ENCODE measurements around the gene WNT9B. TPM values are rescaled to one million over a fixed set of nuclear protein-coding genes. Genes with fewer than 3 reads are reported as not detected.
A peak's percentile ranks its signal among the peaks of the same experiment; 100 is the strongest.

The WNT9B gene
- total RNA-seq, 1 experiment from 2014 or later, result not detected

DNA sequence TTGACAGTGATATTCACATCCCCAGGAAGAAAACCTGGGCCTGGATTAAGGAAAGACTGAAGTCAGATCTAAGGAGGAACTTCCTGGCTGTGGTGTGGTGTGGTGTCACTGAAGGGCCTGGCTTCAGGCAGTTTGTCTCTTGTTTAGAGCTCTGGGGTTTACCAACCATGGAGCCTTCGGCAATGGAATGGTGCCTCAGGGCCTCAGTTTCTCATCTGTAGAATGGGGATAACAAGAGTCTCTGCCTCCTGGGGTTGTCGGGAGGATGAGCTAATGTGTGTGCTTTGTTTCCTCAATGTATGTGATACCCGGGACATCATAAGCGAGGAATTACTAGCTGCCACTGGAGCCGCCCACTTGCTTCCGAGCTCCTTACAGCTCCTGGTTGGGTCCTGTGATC lies 45.6 kb upstream of the WNT9B start:
- no peak overlapping the region for H3K4me3 Mint-ChIP-seq (ENCODE audit: unreplicated experiment)
- no peaks in the 10 kb centered on the region for H3K27me3 Mint-ChIP-seq (ENCODE audit: insufficient read depth, unreplicated experiment)
- H3K4me3 ChIP-seq (ENCODE audit: low read depth, low read length), result no peak overlapping the region
- no peaks in the 10 kb centered on the region for H3K9me3 ChIP-seq
- no TSS peak for BruUV-seq (replicated peaks)
- H3K4me1 ChIP-seq, result peaks cover 8% of the 10 kb centered on the region; the same call in 1 of the 2 replicates
- TF ChIP-seq, protein P1, sequence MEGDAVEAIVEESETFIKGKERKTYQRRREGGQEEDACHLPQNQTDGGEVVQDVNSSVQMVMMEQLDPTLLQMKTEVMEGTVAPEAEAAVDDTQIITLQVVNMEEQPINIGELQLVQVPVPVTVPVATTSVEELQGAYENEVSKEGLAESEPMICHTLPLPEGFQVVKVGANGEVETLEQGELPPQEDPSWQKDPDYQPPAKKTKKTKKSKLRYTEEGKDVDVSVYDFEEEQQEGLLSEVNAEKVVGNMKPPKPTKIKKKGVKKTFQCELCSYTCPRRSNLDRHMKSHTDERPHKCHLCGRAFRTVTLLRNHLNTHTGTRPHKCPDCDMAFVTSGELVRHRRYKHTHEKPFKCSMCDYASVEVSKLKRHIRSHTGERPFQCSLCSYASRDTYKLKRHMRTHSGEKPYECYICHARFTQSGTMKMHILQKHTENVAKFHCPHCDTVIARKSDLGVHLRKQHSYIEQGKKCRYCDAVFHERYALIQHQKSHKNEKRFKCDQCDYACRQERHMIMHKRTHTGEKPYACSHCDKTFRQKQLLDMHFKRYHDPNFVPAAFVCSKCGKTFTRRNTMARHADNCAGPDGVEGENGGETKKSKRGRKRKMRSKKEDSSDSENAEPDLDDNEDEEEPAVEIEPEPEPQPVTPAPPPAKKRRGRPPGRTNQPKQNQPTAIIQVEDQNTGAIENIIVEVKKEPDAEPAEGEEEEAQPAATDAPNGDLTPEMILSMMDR (IDR thresholded peaks at IDR 0.05; ENCODE audit: insufficient read depth in 1 of 2, low read depth in 1 of 2, low read length in 1 of 2, severe bottlenecking in 1 of 2, unreplicated experiment in 1 of 2), result no peak
- H3K36me3 Mint-ChIP-seq (ENCODE audit: insufficient read depth, unreplicated experiment), result no peaks in the 10 kb centered on the region
- ChIA-PET CTCF (no interaction called here), POLR2A (no interaction called here)
- no peak overlapping the region for H3K27ac Mint-ChIP-seq (ENCODE audit: unreplicated experiment)
- DNase-seq, result no peak
- intact Hi-C loops (cut with micrococcal nuclease; ENCODE audit: unreplicated experiment), result no loop called here
- peaks cover 10% of the 10 kb centered on the region for H3K9me3 Mint-ChIP-seq (ENCODE audit: unreplicated experiment)
- H3K4me1 Mint-ChIP-seq (ENCODE audit: low read depth, unreplicated experiment), result no peaks in the 10 kb centered on the region
- H3K27me3 ChIP-seq (replicated peaks; ENCODE audit: control insufficient read depth, insufficient read depth, low read length), result no peaks in the 10 kb centered on the region
- no peaks in the 10 kb centered on the region for H3K36me3 ChIP-seq (ENCODE audit: control insufficient read depth, insufficient read depth, low read length)

DNA sequence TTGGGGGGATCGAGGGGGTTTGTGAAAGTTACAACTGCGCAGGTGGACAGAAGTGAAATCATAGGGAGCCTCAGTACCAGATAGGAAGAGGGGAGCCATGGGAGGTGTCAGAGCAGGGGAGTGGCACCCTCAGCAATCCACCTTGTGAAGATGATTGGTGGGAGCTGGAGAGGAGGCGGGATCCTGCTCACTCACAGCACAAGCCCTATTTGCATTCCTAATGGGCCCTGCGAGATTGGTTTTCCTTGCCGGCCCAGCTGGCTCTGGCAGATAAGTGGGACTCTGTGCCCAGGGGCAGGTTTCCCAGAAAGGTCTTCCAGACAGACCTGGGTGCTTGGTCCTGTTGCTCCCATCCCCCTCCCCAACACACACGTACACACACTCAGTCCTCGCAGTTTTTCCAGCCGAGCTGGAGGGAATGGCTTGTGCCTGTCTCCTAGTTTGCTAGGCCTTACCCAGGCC lies 42.2 kb upstream of the WNT9B start:
- H3K4me3 ChIP-seq (ENCODE audit: low read depth, low read length), result no peak overlapping the region
- H3K36me3 ChIP-seq (ENCODE audit: control insufficient read depth, insufficient read depth, low read length), result no peaks in the 10 kb centered on the region
- no TSS peak for BruUV-seq (replicated peaks)
- no peaks in the 10 kb centered on the region for H3K9me3 ChIP-seq
- no peaks in the 10 kb centered on the region for H3K4me1 Mint-ChIP-seq (ENCODE audit: low read depth, unreplicated experiment)
- no peak overlapping the region for H3K4me3 Mint-ChIP-seq (ENCODE audit: unreplicated experiment)
- DNase-seq, result peak in 1 of 2 experiments; percentile 64
- TF ChIP-seq, protein P1 (IDR thresholded peaks at IDR 0.05; ENCODE audit: insufficient read depth in 1 of 2, low read depth in 1 of 2, low read length in 1 of 2, severe bottlenecking in 1 of 2, unreplicated experiment in 1 of 2), result no peak
- POLR2A ChIA-PET, result no interaction called here
- H3K27ac Mint-ChIP-seq (ENCODE audit: unreplicated experiment), result no peak overlapping the region
- H3K27me3 Mint-ChIP-seq (ENCODE audit: insufficient read depth, unreplicated experiment), result no peaks in the 10 kb centered on the region
- H3K9me3 Mint-ChIP-seq (ENCODE audit: unreplicated experiment), result peaks cover 8% of the 10 kb centered on the region
- no peaks in the 10 kb centered on the region for H3K27me3 ChIP-seq (replicated peaks; ENCODE audit: control insufficient read depth, insufficient read depth, low read length)
- H3K4me1 ChIP-seq, result peaks cover 14% of the 10 kb centered on the region; the same call in 1 of the 2 replicates
- no peaks in the 10 kb centered on the region for H3K36me3 Mint-ChIP-seq (ENCODE audit: insufficient read depth, unreplicated experiment)
- CTCF ChIA-PET, result interaction anchor here (1.0 kb wide), 1 partner anchor 23 kb away, joined by 6 read pairs; no protein-coding TSS in a partner anchor
- intact Hi-C loops (cut with micrococcal nuclease; ENCODE audit: unreplicated experiment), result loop anchor here (1.0 kb wide), 1 partner anchor 12 kb away; no protein-coding TSS in a partner anchor

DNA sequence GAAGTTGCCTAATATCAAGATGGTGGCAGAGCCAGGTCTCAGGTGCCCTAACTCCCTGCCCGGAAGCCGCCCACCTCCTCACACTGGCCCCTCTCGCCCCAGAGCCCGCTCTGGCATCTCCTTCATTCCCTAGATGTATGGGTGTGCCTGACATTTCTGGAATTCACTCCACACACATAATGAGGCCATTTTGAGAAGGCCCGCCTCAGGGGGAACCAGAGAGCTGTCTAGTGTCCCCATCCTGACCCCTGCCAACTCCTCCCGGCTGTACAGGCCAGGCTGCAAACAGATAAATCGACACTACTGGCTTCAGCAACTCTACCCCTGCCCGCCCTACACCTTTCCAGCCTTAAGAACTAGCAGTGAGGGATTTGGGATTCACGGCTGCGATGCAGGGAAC lies 40.5 kb upstream of the WNT9B start:
- intact Hi-C loops (cut with micrococcal nuclease; ENCODE audit: unreplicated experiment), result no loop called here
- H3K4me1 ChIP-seq, result peaks cover 23% of the 10 kb centered on the region; the same call in 1 of the 2 replicates
- H3K36me3 ChIP-seq (ENCODE audit: control insufficient read depth, insufficient read depth, low read length), result no peaks in the 10 kb centered on the region
- POLR2A ChIA-PET, result no interaction called here
- H3K9me3 ChIP-seq, result no peaks in the 10 kb centered on the region
- peak overlapping the region; percentile 65 for H3K27ac Mint-ChIP-seq (ENCODE audit: unreplicated experiment)
- no peaks in the 10 kb centered on the region for H3K36me3 Mint-ChIP-seq (ENCODE audit: insufficient read depth, unreplicated experiment)
- no peak overlapping the region for H3K4me3 Mint-ChIP-seq (ENCODE audit: unreplicated experiment)
- TF ChIP-seq, protein P1 (IDR thresholded peaks at IDR 0.05; ENCODE audit: insufficient read depth in 1 of 2, low read depth in 1 of 2, low read length in 1 of 2, severe bottlenecking in 1 of 2, unreplicated experiment in 1 of 2), result no peak
- CTCF ChIA-PET, result interaction anchor here (1.3 kb wide), 1 partner anchor 66 kb away, joined by 3 read pairs; no protein-coding TSS in a partner anchor
- no peak overlapping the region for H3K4me3 ChIP-seq (ENCODE audit: low read depth, low read length)
- H3K9me3 Mint-ChIP-seq (ENCODE audit: unreplicated experiment), result no peaks in the 10 kb centered on the region
- no TSS peak for BruUV-seq (replicated peaks)
- DNase-seq, result peak in 1 of 2 experiments; percentile 69
- no peaks in the 10 kb centered on the region for H3K4me1 Mint-ChIP-seq (ENCODE audit: low read depth, unreplicated experiment)
- no peaks in the 10 kb centered on the region for H3K27me3 ChIP-seq (replicated peaks; ENCODE audit: control insufficient read depth, insufficient read depth, low read length)
- H3K27me3 Mint-ChIP-seq (ENCODE audit: insufficient read depth, unreplicated experiment), result no peaks in the 10 kb centered on the region

Measured in Caco-2 (cell line).